ENCODE data around the gene TMA7B. TPM values are rescaled to one million over a fixed set of nuclear protein-coding genes. Genes with fewer than 3 reads are reported as not detected.

Gene TMA7B
- total and polyA plus RNA-seq, 2 donors (not counting 3 experiments of a cell fraction or from before 2014, with no cell fraction given) = not detected

DNA sequence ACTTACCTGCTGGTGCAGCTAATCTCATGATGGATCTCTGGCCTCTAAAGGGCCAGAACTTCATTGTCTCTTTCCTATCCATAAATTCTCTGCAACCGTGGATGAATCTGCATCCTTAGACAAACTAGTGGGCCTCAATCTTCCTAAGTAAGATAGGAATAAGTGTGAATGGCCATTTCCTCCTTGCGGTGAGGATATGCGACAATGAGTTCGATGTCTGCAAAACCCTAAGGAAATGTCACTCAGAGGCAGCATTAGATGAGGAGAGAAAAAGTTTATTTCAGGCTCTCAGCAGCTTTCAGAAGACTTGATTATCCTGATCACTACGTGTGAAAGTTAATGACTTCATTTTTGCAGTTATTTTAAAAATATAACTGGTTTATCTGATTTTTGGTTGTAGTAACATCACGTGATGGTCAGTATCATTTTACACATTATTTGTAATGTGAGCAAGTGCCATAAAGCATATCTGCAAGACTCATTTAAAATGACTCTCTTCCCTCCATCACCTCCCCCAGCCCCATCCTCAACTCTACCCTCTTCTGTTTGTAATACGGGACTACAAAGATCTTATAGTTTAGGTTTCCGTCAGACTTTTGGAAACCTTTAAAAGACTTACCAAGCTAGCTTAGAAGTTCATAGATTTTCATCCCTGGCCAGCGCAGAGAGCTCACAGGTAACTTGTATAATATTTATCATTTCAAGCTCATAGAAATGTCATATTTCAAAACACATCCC lies 49.2 kb upstream of the TMA7B start:
- dilution Hi-C loops (cut with MboI; ENCODE audit: extremely low pct_ligation_motif_present, low sequenced_read_pairs) (no loop called here), intact Hi-C loops (cut with micrococcal nuclease) (no loop called here)
- Histone ChIP-seq H2AFZ (ENCODE audit: low read depth, low read length) (no peak overlapping the region), H4K20me1 (replicated peaks; ENCODE audit: control insufficient read depth, extremely low read depth, insufficient read depth, low read length) (no peaks in the 10 kb centered on the region), H3K9me3 (replicated peaks; ENCODE audit: control insufficient read depth, insufficient read depth, low read length) (no peaks in the 10 kb centered on the region), H3K36me3 (ENCODE audit: control insufficient read depth in 2 of 2, extremely low read depth in 1 of 2, insufficient read depth in 2 of 2, low read length in 2 of 2) (no peaks in the 10 kb centered on the region), H3K9me1 (replicated peaks; ENCODE audit: control insufficient read depth, extremely low read depth, insufficient read depth, low read length) (no peaks in the 10 kb centered on the region), H3K27ac (ENCODE audit: insufficient read depth, low read depth, low read length) (no peak overlapping the region), H3K79me2 (ENCODE audit: control insufficient read depth, insufficient read depth, low read length) (no peaks in the 10 kb centered on the region), H3K4me3 (replicated peaks in 1 of 3; ENCODE audit: insufficient read depth in 1 of 3, low read depth in 1 of 3, low read length in 3 of 3) (no peak overlapping the region), H3K4me1 (ENCODE audit: control insufficient read depth, extremely low read depth, insufficient read depth, low read length) (no peaks in the 10 kb centered on the region), H3K4me2 (ENCODE audit: insufficient read depth, low read length) (no peak overlapping the region), H3K27me3 (ENCODE audit: control insufficient read depth in 2 of 2, insufficient read depth in 2 of 2, low read length in 2 of 2) (peaks cover 7 to 17% of the 10 kb centered on the region in 2 experiments), H3K9ac (replicated peaks; ENCODE audit: extremely low read depth, insufficient read depth, low read length) (no peak overlapping the region)
- CTCF ChIA-PET = no interaction called here
- FAIRE-seq (no peak), DNase-seq (ENCODE audit: low read depth, low spot score) (no peak)
- BruUV-seq (replicated peaks) = no TSS peak
- TF ChIP-seq, protein P1, sequence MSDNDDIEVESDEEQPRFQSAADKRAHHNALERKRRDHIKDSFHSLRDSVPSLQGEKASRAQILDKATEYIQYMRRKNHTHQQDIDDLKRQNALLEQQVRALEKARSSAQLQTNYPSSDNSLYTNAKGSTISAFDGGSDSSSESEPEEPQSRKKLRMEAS (IDR thresholded peaks at IDR 0.05; ENCODE audit: insufficient read depth, insufficient read length) = no peak
- TF ChIP-seq JUN (IDR thresholded peaks at IDR 0.05; ENCODE audit: borderline replicate concordance, insufficient read depth, insufficient read length, low read depth) (no peak), MYC (IDR thresholded peaks at IDR 0.05; ENCODE audit: low read depth, low read length) (no peak), POLR2A (IDR thresholded peaks at IDR 0.05; ENCODE audit: low read depth, low read length) (no peak), GATA2 (IDR thresholded peaks at IDR 0.05; ENCODE audit: insufficient read depth, insufficient read length, low read depth, low read length) (no peak), EZH2 (IDR thresholded peaks at IDR 0.05; ENCODE audit: borderline replicate concordance, low read depth, low read length, severe bottlenecking) (no peak), FOS (IDR thresholded peaks at IDR 0.05; ENCODE audit: borderline replicate concordance, insufficient read depth, low read length) (no peak), POLR2AphosphoS5 (IDR thresholded peaks at IDR 0.05; ENCODE audit: insufficient read depth, low read depth, low read length) (no peak)
- TF ChIP-seq, protein P2, sequence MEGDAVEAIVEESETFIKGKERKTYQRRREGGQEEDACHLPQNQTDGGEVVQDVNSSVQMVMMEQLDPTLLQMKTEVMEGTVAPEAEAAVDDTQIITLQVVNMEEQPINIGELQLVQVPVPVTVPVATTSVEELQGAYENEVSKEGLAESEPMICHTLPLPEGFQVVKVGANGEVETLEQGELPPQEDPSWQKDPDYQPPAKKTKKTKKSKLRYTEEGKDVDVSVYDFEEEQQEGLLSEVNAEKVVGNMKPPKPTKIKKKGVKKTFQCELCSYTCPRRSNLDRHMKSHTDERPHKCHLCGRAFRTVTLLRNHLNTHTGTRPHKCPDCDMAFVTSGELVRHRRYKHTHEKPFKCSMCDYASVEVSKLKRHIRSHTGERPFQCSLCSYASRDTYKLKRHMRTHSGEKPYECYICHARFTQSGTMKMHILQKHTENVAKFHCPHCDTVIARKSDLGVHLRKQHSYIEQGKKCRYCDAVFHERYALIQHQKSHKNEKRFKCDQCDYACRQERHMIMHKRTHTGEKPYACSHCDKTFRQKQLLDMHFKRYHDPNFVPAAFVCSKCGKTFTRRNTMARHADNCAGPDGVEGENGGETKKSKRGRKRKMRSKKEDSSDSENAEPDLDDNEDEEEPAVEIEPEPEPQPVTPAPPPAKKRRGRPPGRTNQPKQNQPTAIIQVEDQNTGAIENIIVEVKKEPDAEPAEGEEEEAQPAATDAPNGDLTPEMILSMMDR (IDR thresholded peaks at IDR 0.05; ENCODE audit: extremely low read depth in 1 of 2, insufficient read depth in 1 of 2, low read depth in 1 of 2, low read length in 2 of 2) = no peak
- POLR2A ChIA-PET = no interaction called here

Data from endothelial cell of umbilical vein (primary cell).